ENCODE measurements around the gene COBL. TPM values are rescaled to one million over a fixed set of nuclear protein-coding genes. Genes with fewer than 3 reads are reported as not detected.

Gene COBL
- total and polyA plus RNA-seq, 12 donors = 0.09 to 1.4 (median 0.53) TPM

GRCh38 chr7:51190969-51191368 lies 125.6 kb downstream of the COBL start:
- H3K9me3 ChIP-seq (replicated peaks in 1 of 3) = no peaks in the 10 kb centered on the region
- H3K4me3 ChIP-seq = no peak overlapping the region
- WGBS, 4 donors = 83 to 91% (median 86%) methylated on average over 5 of the region's 5 CpGs
- no peaks in the 10 kb centered on the region for H3K36me3 ChIP-seq (replicated peaks in 1 of 2)
- intact Hi-C loops (cut with DNase I) = no loop called here
- no peaks in the 10 kb centered on the region for H3K27me3 ChIP-seq
- DNase-seq = no peak
- no peak for TF ChIP-seq CTCF (IDR thresholded peaks at IDR 0.05)
- no peak for TF ChIP-seq POLR2A (IDR thresholded peaks at IDR 0.05)
- no peak overlapping the region for H3K27ac ChIP-seq
- no peaks in the 10 kb centered on the region for H3K4me1 ChIP-seq (replicated peaks in 1 of 2)

- no peak for TF ChIP-seq POLR2A (IDR thresholded peaks at IDR 0.05)
- no peak for TF ChIP-seq CTCF (IDR thresholded peaks at IDR 0.05)
- H3K9me3 ChIP-seq (replicated peaks in 1 of 3) = no peaks in the 10 kb centered on the region
- DNase-seq = no peak
- intact Hi-C loops (cut with DNase I) = no loop called here
- no peak overlapping the region for H3K4me3 ChIP-seq
- H3K4me1 ChIP-seq (replicated peaks in 1 of 2) = no peaks in the 10 kb centered on the region
- no peaks in the 10 kb centered on the region for H3K36me3 ChIP-seq (replicated peaks in 1 of 2)
- no peak overlapping the region for H3K27ac ChIP-seq
- no peaks in the 10 kb centered on the region for H3K27me3 ChIP-seq
- 55 to 91% (median 77%) methylated on average over 2 of the region's 2 CpGs for WGBS, 4 donors
These were observed 126.8 kb downstream of the COBL start for GRCh38 chr7:51189777-51190176.

GRCh38 chr7:51188987-51189386 lies 127.6 kb downstream of the COBL start:
- TF ChIP-seq POLR2A (IDR thresholded peaks at IDR 0.05) (no peak), CTCF (IDR thresholded peaks at IDR 0.05) (no peak)
- no peaks in the 10 kb centered on the region for H3K4me1 ChIP-seq (replicated peaks in 1 of 2)
- DNase-seq = no peak
- 83 to 95% (median 93%) methylated on average over 3 of the region's 3 CpGs for WGBS, 4 donors
- H3K27ac ChIP-seq = no peak overlapping the region
- no peaks in the 10 kb centered on the region for H3K36me3 ChIP-seq (replicated peaks in 1 of 2)
- intact Hi-C loops (cut with DNase I) = no loop called here
- no peaks in the 10 kb centered on the region for H3K27me3 ChIP-seq
- H3K9me3 ChIP-seq (replicated peaks in 1 of 3) = no peaks in the 10 kb centered on the region
- no peak overlapping the region for H3K4me3 ChIP-seq

- 45 to 74% (median 49%) methylated on average over 2 to 6 of the region's 6 CpGs for WGBS, 4 donors
- TF ChIP-seq POLR2A (IDR thresholded peaks at IDR 0.05) (no peak), CTCF (IDR thresholded peaks at IDR 0.05) (no peak)
- no peaks in the 10 kb centered on the region for H3K4me1 ChIP-seq (replicated peaks in 1 of 2)
- H3K36me3 ChIP-seq (replicated peaks in 1 of 2) = no peaks in the 10 kb centered on the region
- no peak overlapping the region for H3K4me3 ChIP-seq
- H3K27me3 ChIP-seq = no peaks in the 10 kb centered on the region
- DNase-seq = no peak
- intact Hi-C loops (cut with DNase I) = no loop called here
- no peak overlapping the region for H3K27ac ChIP-seq
- no peaks in the 10 kb centered on the region for H3K9me3 ChIP-seq (replicated peaks in 1 of 3)
These were observed 128.7 kb downstream of the COBL start for GRCh38 chr7:51187941-51188340.

Measured in adrenal gland (tissue), 12 donors.